GM23338 (cell line): ENCODE measurements around the gene FZD7.

Experiments
- CREB1 ChIP-seq: fragments of 250-450 bp; sonication (Bioruptor Pico); IDR thresholded peaks from 2 replicates; pipeline ENCODE4 v1.5.0; 2020; ENCODE audit warnings: low read depth, mild to moderate bottlenecking, moderate library complexity
- CTCF ChIP-seq, 2 experiments: fragments of 200-600 bp in 1 of 2; sonication (generic) in 1 of 2; conservative IDR thresholded peaks; 2 replicates each; pipeline versions ENCODE4 v1.5.1 to v1.6.1; 2016 to 2017; ENCODE audit warnings: antibody characterized with exemption in 2 of 2, low read depth in 2 of 2, mild to moderate bottlenecking in 2 of 2, moderate library complexity in 1 of 2
- EZH2 ChIP-seq: fragments of 200-600 bp; sonication (generic); IDR thresholded peaks from one replicate; pipeline ENCODE4 v1.8.0; 2017; ENCODE audit warnings: antibody characterized with exemption, mild to moderate bottlenecking, low read depth; ENCODE audit not compliant: unreplicated experiment
- EZH2phosphoT487 ChIP-seq: fragments of 200-600 bp; sonication (generic); IDR thresholded peaks from one replicate; pipeline ENCODE4 v1.8.1; 2018; ENCODE audit warnings: antibody characterized with exemption; ENCODE audit not compliant: unreplicated experiment
- JUNB ChIP-seq: IDR thresholded peaks from one replicate; pipeline ENCODE4 v1.6.1; 2016; ENCODE audit warnings: antibody characterized with exemption; ENCODE audit not compliant: unreplicated experiment
- NANOG ChIP-seq: IDR thresholded peaks from 2 replicates; pipeline ENCODE4 v1.6.1; 2016; ENCODE audit warnings: antibody characterized with exemption, borderline replicate concordance
- POLR2AphosphoS5 ChIP-seq: IDR thresholded peaks from 2 replicates; pipeline ENCODE4 v1.6.1; 2016; ENCODE audit warnings: antibody characterized with exemption, low read depth
- ZNF114 ChIP-seq: fragments of 250-450 bp; sonication (Bioruptor Pico); IDR thresholded peaks from 2 replicates; pipeline ENCODE4 v1.5.0; 2020; ENCODE audit warnings: mild to moderate bottlenecking, moderate library complexity
- ZNF331 ChIP-seq: fragments of 250-450 bp; sonication (Bioruptor Pico); IDR thresholded peaks from 2 replicates; pipeline ENCODE4 v1.5.0; 2020; ENCODE audit warnings: low read depth, mild to moderate bottlenecking, moderate library complexity
- ZNF462 ChIP-seq: fragments of 250-450 bp; sonication (Bioruptor Pico); IDR thresholded peaks from 2 replicates; pipeline ENCODE4 v1.5.0; 2020; ENCODE audit warnings: mild to moderate bottlenecking, moderate library complexity
- TF ChIP-seq, protein P1 (sequence below): IDR thresholded peaks from one replicate; pipeline ENCODE4 v1.6.1; 2018; ENCODE audit warnings: antibody characterized with exemption; ENCODE audit not compliant: unreplicated experiment
- TF ChIP-seq, protein P2 (sequence below): IDR thresholded peaks from 2 replicates; pipeline ENCODE4 v1.6.1; 2016; ENCODE audit warnings: antibody characterized with exemption

DNA sequence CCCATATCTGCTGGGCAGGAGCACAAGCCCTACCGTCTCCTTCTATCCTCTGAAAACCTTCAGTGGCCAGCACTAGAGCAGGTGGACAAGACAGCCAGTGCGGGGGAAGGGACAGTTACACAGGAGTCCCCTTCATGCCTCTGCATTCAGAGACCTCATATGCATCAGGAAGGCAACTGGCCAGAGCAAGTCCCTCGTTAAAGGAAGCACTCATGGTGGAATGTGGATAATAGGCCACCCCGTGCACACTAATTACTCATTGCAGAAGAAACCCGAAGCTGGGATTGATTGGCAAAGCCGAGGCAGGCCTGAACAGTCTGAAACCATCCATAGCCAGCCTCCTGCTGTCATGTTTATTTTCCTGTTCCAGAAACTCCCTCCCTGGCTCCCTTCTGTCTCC lies 50.6 kb downstream of the FZD7 start:
- TF ChIP-seq POLR2AphosphoS5 (no peak), CTCF (conservative IDR thresholded peaks at IDR 0.05; ENCODE audit: low read depth in 2 of 2) (no peak), EZH2phosphoT487 (no peak), EZH2 (no peak), CREB1 (no peak), JUNB (no peak), ZNF114 (no peak), NANOG (no peak), ZNF462 (CRISPR knock-in tag) (no peak), ZNF331 (CRISPR knock-in tag) (no peak)
- TF ChIP-seq, protein P1, sequence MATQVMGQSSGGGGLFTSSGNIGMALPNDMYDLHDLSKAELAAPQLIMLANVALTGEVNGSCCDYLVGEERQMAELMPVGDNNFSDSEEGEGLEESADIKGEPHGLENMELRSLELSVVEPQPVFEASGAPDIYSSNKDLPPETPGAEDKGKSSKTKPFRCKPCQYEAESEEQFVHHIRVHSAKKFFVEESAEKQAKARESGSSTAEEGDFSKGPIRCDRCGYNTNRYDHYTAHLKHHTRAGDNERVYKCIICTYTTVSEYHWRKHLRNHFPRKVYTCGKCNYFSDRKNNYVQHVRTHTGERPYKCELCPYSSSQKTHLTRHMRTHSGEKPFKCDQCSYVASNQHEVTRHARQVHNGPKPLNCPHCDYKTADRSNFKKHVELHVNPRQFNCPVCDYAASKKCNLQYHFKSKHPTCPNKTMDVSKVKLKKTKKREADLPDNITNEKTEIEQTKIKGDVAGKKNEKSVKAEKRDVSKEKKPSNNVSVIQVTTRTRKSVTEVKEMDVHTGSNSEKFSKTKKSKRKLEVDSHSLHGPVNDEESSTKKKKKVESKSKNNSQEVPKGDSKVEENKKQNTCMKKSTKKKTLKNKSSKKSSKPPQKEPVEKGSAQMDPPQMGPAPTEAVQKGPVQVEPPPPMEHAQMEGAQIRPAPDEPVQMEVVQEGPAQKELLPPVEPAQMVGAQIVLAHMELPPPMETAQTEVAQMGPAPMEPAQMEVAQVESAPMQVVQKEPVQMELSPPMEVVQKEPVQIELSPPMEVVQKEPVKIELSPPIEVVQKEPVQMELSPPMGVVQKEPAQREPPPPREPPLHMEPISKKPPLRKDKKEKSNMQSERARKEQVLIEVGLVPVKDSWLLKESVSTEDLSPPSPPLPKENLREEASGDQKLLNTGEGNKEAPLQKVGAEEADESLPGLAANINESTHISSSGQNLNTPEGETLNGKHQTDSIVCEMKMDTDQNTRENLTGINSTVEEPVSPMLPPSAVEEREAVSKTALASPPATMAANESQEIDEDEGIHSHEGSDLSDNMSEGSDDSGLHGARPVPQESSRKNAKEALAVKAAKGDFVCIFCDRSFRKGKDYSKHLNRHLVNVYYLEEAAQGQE = no peak
- TF ChIP-seq, protein P2, sequence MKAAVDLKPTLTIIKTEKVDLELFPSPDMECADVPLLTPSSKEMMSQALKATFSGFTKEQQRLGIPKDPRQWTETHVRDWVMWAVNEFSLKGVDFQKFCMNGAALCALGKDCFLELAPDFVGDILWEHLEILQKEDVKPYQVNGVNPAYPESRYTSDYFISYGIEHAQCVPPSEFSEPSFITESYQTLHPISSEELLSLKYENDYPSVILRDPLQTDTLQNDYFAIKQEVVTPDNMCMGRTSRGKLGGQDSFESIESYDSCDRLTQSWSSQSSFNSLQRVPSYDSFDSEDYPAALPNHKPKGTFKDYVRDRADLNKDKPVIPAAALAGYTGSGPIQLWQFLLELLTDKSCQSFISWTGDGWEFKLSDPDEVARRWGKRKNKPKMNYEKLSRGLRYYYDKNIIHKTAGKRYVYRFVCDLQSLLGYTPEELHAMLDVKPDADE = no peak
